Stimulated activated effector memory CD8-positive, alpha-beta T cell treated with anti-CD3 and anti-CD28 coated beads, Interleukin-12 subunit alpha, Interleukin-12 subunit beta, amount 100 ng/mL, for 72 hours (primary cell): ENCODE measurements around the gene MLXIP.
"Not testable (repeated sequence)": the region's sequence is repeated elsewhere in the genome, so short reads cannot be mapped to it uniquely, and the experiment has no call there.

Experiments used
- ATAC-seq: fragments of 150-1000 bp; cut with Tn5 transposase; 2 replicates; pipeline ENCODE4 v1.10.0; 2021
- DNase-seq, 2 donors: peaks; one replicate each; pipeline ENCODE4 v3.0.0; 2021 to 2022; ENCODE audit warnings: low spot score in 2 of 2
- H3K27ac Mint-ChIP-seq: one replicate; pipeline ENCODE4 v1.8.0; 2022; ENCODE audit warnings: mild to moderate bottlenecking, mixed read lengths
- H3K36me3 Mint-ChIP-seq: one replicate; pipeline ENCODE4 v1.8.0; 2022; ENCODE audit warnings: mild to moderate bottlenecking, mixed read lengths
- H3K4me1 Mint-ChIP-seq: one replicate; pipeline ENCODE4 v1.8.0; 2022; ENCODE audit warnings: mixed read lengths
- H3K4me3 Mint-ChIP-seq: one replicate; pipeline ENCODE4 v1.8.0; 2022; ENCODE audit warnings: mild to moderate bottlenecking, mixed read lengths
- H3K9me3 Mint-ChIP-seq: one replicate; pipeline ENCODE4 v1.8.0; 2022; ENCODE audit warnings: mixed read lengths

Gene MLXIP

DNA sequence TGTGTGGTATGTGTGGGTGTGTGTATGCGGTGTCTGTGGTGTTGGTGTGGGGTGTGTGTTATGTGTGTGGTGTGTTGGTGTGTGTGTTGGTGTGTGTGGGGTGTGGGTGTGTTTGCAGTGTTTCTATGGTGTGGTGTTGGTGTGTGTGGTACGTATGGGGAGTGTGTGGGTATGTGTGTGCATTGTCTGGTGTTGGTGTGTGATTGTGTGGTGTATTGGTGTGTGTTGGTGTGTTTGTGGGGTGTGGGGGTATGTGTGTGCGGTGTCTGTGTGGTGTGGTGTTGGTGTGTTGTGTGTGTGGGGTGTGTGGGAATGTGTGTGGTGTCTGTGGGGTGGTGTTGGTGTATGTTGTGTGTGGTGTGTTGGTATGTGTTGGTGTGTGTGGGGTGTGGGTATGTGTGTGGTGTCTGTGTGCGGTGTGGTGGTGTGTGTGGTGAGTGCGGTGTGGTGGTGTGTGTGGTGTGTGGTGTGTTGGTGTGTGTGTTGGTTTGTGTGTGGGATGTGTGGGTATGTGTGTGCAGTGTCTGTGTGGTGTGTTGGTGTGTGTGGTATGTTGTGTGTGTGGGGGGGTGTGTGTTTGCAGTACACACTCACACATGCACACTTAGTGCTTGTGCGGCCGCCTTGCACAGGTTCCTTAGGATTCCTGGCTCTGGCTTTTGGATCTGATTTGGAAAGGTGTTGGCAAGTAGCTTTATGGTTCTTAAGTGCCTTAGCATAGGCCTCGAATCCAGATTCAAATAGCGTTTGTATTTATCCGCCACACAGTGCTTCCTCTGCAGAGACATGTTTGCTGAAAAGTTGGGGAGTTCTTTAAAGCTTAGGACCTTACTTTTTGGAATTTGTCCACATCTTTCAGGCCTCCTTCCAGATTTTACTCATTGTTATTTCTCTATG lies 16.4 kb downstream of the MLXIP start:
- DNase-seq: no peak
- peaks cover 4% of the 10 kb centered on the region for H3K36me3 Mint-ChIP-seq
- H3K4me3 Mint-ChIP-seq: no peak overlapping the region
- peaks cover 38% of the 10 kb centered on the region for H3K4me1 Mint-ChIP-seq
- no peak overlapping the region for H3K27ac Mint-ChIP-seq
- no peaks in the 10 kb centered on the region for H3K9me3 Mint-ChIP-seq
- no peak for ATAC-seq

DNA sequence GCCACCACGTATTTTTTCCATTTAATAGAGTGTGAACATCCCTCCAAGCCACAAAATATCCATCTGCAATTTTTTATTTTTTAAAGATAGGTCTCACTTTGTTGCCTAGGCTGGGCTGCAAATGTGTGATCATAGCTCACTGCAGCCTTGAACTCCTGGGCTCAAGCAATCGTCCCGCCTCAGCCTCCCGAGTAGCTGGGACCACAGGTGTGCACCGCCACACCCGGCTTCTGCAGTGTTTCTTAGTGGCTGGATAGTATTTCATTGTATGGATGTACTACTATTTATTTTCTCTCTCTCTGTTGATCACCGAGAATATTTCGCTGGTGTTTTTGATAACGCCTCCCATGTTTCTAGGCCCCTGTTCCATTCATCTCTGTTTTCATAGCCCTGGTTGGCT lies 17.5 kb downstream of the MLXIP start:
- H3K27ac Mint-ChIP-seq: no peak overlapping the region
- no peak for ATAC-seq
- peaks cover 4% of the 10 kb centered on the region for H3K36me3 Mint-ChIP-seq
- no peak for DNase-seq
- peaks cover 40% of the 10 kb centered on the region for H3K4me1 Mint-ChIP-seq
- H3K4me3 Mint-ChIP-seq: no peak overlapping the region
- H3K9me3 Mint-ChIP-seq: no peaks in the 10 kb centered on the region

DNA sequence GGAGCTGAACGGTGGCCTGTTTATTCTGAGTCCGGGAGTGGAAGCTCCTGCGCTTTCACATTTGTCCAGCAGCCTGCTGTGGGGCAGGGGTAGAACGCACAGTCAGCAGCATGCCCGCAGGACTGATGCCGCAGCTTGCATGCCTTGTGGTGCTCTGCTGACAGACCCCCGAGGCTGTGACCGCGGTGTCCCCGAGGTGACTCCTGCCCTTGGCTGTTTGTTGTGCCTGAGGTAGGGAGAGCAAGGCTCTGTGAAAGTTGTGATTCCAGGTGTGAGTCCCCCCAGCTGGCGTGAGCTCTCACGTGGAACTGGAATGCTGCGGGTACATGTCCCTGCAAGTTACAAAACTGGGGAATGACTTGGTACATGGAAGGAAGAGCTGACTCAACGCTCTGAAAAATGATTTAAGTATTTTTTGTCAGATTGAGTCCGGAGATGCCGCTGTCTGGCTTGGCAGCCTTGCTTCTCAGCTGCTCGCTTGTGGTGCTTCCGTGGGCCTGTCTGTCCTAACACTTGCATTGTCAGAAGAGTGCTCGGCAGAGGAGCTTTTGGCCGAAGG lies 18.1 kb downstream of the MLXIP start:
- Mint-ChIP-seq H3K36me3 (peaks cover 4% of the 10 kb centered on the region), H3K4me3 (no peak overlapping the region), H3K4me1 (peaks cover 40% of the 10 kb centered on the region), H3K27ac (no peak overlapping the region), H3K9me3 (no peaks in the 10 kb centered on the region)
- no peak for ATAC-seq
- no peak for DNase-seq

DNA sequence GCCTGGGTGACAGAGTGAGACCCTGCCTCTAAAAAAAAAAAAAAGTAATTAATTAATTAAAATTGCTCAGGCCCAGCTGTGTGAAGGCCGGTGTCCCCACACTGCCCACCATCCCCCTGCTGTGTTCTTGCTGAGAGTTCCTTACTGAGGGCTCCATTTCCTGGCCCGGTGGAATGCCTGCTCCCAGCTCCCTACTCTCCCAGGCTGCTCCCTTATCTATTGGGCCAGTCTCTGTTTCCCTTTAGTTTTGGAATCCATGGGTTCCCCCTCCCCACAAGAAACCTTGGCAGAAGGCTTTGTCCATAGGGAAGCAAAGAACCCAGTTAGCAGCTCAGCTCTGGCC lies 19.0 kb downstream of the MLXIP start:
- ATAC-seq: no peak
- Mint-ChIP-seq H3K36me3 (peaks cover 4% of the 10 kb centered on the region), H3K4me1 (peaks cover 44% of the 10 kb centered on the region), H3K4me3 (no peak overlapping the region), H3K27ac (peak overlapping the region; percentile 81), H3K9me3 (no peaks in the 10 kb centered on the region)
- DNase-seq: no peak

DNA sequence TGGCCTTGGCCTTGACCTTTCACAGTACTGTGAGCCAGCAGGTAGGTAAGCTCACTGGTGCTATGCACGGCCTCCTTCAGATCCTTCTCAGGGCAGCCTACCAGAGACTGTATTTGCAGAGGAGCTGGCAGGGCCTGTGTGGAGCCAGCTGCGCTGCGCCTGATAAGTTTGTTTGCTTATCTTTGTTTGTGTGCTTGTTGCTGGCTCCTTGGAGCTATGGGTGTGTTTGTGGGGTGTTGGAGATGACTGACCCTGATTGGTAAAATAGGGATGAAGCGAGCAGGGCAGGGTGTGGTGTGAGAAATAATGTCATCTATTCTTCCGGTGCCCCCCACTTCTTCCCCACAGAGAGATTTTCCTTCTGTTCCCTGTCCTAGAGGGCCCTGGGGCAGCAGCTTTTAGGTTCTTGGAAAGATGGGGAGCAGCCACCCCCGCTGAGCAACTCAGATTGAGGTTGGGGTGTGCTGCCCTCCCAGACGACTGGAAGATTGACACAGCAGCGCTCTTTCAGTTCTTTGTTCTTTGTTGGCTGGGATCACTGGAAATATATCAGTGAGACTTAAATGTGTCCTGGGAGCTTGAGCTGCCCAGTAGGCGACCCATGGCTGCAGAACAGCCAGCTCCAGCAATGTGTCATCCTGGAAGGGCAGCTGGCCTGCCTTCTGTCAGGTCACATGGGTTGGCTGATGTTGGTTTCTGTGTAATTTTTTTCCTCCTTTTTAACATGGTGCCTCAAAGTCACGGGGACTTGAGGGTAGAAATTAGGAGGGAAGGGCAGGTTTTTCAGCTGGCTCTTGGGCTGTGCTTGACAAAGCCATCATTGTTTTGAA lies 19.6 kb downstream of the MLXIP start:
- DNase-seq (no peak), ATAC-seq (no peak)
- Mint-ChIP-seq H3K27ac (peak overlapping the region; percentile 81), H3K4me1 (peaks cover 46% of the 10 kb centered on the region), H3K36me3 (peaks cover 4% of the 10 kb centered on the region), H3K9me3 (no peaks in the 10 kb centered on the region), H3K4me3 (no peak overlapping the region)

DNA sequence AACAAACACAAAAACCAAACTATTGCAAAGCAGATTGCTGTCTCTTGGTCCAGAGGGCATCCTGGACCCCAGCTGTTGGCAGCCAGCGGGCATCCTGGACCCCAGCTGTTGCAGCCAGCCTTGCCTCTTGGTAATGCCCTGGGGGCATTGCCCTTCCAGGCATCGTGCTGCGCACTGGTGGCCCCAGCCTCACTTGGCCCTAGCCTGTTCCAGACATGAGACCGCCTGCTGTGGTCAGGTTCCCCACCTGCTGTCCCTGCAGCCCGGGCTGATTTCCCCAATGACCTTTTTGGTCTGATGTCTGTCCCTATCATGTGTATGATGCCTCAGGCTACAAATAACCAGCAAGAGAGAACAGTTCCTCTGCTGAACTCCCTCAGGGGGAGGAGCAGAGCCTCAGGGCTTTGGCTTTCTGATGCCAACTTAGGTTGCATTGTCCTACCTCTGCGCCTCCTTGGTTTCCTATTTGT lies 20.8 kb downstream of the MLXIP start:
- peak; percentile 33 for ATAC-seq

DNA sequence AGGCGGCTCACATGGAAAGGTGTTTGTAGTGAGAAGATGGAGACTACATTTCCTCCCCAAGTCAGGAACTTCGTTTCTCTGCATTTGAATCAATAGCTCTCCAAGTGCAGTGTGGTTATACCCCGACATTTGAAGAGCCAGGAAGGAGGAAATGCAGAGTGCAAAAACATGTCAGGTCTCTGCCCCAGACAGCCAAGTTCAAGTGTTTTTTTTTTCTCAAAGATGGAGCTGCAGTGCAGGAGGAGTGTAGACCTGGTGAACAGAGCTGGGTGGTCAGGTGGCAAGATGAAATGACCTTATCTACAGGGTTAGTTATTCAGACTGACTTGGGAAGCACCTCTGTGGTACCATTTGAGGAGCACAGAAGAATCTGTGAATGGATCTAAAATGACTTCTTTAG lies 21.3 kb downstream of the MLXIP start:
- Mint-ChIP-seq H3K27ac (peak overlapping the region; percentile 80), H3K4me3 (peak overlapping the region; percentile 40), H3K4me1 (peaks cover 55% of the 10 kb centered on the region), H3K9me3 (no peaks in the 10 kb centered on the region), H3K36me3 (peaks cover 4% of the 10 kb centered on the region)
- no peak for DNase-seq
- peak; percentile 12 for ATAC-seq

More for the DNA sequence above, 20.8 kb downstream of the MLXIP start:
- peaks cover 4% of the 10 kb centered on the region for H3K36me3 Mint-ChIP-seq
- peaks cover 50% of the 10 kb centered on the region for H3K4me1 Mint-ChIP-seq
- H3K9me3 Mint-ChIP-seq: no peaks in the 10 kb centered on the region
- peak overlapping the region; percentile 40 for H3K4me3 Mint-ChIP-seq
- DNase-seq: no peak
- H3K27ac Mint-ChIP-seq: peak overlapping the region; percentile 81

DNA sequence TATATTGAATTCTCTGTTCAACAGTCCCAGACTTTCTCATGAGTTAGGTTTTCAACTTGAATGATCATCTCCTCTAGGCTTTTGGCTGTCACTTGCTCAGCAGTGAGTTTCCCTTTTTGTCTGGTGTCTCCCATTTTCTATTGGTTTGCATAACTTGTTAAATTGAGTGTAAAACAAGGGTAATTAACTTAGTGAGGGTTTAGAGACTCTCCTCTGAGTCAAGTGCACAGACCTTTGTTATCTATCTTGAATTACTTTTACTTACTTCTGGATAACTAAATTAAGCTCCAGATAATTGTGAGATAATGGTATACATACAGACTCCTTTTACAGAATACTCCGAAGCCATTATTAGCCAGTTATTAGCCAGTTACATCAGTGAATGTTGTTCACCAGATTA lies 22.0 kb downstream of the MLXIP start:
- Mint-ChIP-seq H3K4me1 (peaks cover 60% of the 10 kb centered on the region), H3K36me3 (peaks cover 4% of the 10 kb centered on the region), H3K27ac (peak overlapping the region; percentile 80), H3K9me3 (no peaks in the 10 kb centered on the region), H3K4me3 (no peak overlapping the region)
- DNase-seq (no peak), ATAC-seq (no peak)

DNA sequence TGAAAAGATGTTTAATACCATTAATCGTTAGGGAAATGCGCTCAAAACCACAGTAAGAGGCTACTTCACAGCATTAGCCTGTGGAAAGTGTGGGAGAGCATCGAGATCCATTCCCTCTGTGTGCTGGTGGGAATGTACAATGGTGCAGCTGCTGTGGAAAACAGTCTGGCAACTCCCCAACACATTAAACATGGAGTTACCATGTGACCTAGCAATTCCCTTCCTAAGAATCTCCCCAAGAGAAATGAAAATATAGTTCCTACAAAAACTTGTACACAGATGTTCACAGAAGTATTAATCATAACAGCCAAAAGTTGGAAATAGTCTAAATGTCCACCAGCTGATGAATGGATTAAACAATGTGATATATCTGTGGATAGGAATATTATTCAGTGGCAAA lies 23.8 kb downstream of the MLXIP start:
- Mint-ChIP-seq H3K4me1 (peaks cover 71% of the 10 kb centered on the region), H3K27ac (no peak overlapping the region), H3K36me3 (no peaks in the 10 kb centered on the region), H3K4me3 (no peak overlapping the region), H3K9me3 (no peaks in the 10 kb centered on the region)
- ATAC-seq (no peak), DNase-seq (no peak)

DNA sequence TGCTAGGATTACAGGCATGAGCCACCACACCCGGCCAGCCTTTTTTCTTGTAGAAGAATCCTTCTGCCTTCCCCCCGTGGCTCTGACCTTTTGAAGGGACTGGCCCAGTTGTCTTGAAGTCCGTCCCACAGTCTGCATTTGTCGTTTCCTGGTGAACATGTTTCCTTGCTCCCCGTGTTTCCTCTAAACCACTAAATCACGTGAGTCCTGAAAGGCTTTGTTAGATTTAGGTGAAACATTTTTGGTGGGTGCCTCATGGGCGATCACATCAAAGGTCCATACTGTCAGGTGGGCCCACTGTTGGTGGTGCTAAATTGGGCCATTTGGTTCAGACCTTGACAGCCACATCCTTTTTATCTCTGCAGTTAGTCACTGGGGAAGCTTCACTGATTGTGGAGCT lies 26.3 kb downstream of the MLXIP start:
- H3K9me3 Mint-ChIP-seq: no peaks in the 10 kb centered on the region
- H3K4me1 Mint-ChIP-seq: peaks cover 69% of the 10 kb centered on the region
- H3K27ac Mint-ChIP-seq: peak overlapping the region; percentile 46
- ATAC-seq: peak; percentile 27
- H3K36me3 Mint-ChIP-seq: no peaks in the 10 kb centered on the region
- no peak for DNase-seq
- peak overlapping the region; percentile 25 for H3K4me3 Mint-ChIP-seq

DNA sequence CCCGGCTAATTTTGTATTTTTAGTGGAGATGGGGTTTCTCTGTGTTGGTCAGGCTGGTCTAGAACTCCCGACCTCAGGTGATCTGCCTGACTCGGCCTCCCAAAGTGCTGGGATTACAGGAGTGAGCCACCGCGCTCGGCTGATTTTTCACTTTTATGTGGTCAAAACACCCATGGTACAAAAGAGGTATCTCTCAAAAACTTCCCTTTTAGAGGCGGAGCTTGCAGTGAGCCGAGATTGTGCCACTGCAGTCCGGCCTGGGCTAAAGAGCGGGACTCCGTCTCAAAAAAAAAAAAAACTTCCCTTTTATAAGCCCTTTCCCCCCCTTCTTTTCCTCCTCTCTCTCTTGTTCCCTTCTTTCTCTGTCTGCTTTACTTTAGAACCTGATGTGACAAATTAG lies 26.9 kb downstream of the MLXIP start:
- not testable (repeated sequence) for H3K36me3 Mint-ChIP-seq, DNase-seq, ATAC-seq, H3K27ac Mint-ChIP-seq, H3K9me3 Mint-ChIP-seq, H3K4me3 Mint-ChIP-seq
- peaks cover 62% of the 10 kb centered on the region for H3K4me1 Mint-ChIP-seq

DNA sequence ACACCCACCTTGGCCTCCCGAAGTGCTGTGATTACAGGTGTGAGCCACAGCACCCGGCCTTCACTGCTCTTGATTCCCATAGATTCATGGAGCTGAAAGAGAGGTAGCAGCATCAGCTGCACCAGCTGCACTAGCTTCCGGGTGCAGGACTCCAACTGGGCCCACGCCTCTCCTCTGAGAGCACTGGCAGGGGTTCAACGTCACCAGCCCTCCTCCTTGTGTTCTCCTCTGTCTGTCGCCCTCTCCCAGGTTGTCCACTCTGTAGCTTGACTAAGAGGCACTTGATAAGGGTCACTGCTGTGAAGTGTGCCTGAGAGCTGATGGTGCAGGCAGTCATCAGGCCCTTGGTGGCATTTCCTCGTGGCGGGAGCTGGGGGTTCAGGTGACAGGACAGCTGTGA lies 28.3 kb downstream of the MLXIP start:
- Mint-ChIP-seq H3K36me3 (no peaks in the 10 kb centered on the region), H3K9me3 (no peaks in the 10 kb centered on the region), H3K27ac (peak overlapping the region; percentile 27), H3K4me3 (no peak overlapping the region), H3K4me1 (peaks cover 59% of the 10 kb centered on the region)
- ATAC-seq: no peak
- no peak for DNase-seq

DNA sequence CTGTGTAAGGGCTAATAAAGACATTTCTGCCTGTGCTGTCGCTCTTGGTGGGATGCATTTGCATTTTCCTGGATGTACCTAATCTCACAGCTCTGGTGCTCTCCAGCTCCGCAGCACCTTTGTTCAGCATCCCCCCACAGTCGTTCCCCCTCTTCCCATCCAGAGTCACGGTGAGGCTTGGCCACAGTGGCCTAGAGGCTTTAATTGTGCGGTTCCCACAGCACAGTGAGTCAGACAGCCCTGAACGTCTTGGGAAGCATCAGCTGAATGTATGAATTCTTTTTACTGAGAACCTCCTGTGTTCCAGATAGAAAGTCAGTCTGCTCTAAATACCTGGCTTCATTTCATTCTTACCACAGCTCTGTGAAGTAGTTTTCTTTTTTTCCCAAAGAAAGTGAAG lies 28.7 kb downstream of the MLXIP start:
- Mint-ChIP-seq H3K9me3 (no peaks in the 10 kb centered on the region), H3K4me3 (peak overlapping the region; percentile 56), H3K4me1 (peaks cover 58% of the 10 kb centered on the region), H3K27ac (peak overlapping the region; percentile 27), H3K36me3 (no peaks in the 10 kb centered on the region)
- DNase-seq: no peak
- no peak for ATAC-seq

DNA sequence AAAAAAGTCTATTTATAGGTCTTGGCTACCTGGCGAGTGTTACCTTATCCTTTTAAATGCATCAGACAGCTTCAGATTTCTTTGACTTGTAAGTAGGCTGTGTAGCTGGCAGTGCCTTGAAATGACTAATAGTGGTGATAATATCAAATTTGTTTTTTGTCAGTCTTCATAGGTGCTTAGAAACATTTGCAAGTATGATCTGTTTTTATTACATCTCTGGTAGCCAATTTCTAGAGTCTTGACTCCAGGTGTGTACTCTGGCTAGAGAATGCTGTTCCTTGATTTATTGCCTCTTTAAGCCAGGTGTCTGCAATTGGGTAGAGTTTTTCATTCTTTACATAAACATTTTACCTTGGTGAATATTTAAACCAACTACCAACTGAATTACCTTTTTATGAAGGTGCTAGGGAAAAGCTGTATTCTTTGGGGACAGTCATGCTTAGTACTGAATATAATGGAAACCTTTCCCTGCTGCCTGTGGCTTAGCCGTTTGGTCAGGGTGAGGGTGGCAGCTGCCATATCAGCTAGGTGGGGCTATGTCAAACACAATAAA lies 32.6 kb downstream of the MLXIP start:
- no peak overlapping the region for H3K27ac Mint-ChIP-seq
- ATAC-seq: no peak
- no peaks in the 10 kb centered on the region for H3K36me3 Mint-ChIP-seq

More for the DNA sequence above, 32.6 kb downstream of the MLXIP start:
- no peak for DNase-seq
- no peaks in the 10 kb centered on the region for H3K9me3 Mint-ChIP-seq
- H3K4me1 Mint-ChIP-seq: peaks cover 33% of the 10 kb centered on the region
- no peak overlapping the region for H3K4me3 Mint-ChIP-seq
